ENCODE measurements around the gene CCT8.
A peak's percentile ranks its signal among the peaks of the same experiment; 100 is the strongest.

The CCT8 gene

GRCh38 chr21:29075706-29076466, 2.4 kb upstream of the CCT8 start:
- Mint-ChIP-seq H3K27ac (no peak overlapping the region), H3K9me3 (peaks cover 4% of the 10 kb centered on the region), H3K36me3 (ENCODE audit: low read depth) (no peaks in the 10 kb centered on the region), H3K4me1 (peaks cover 29% of the 10 kb centered on the region), H3K27me3 (ENCODE audit: low read depth, poor library complexity) (no peaks in the 10 kb centered on the region), H3K4me3 (no peak overlapping the region)
- DNase-seq = no peak
- TF ChIP-seq, protein P1, sequence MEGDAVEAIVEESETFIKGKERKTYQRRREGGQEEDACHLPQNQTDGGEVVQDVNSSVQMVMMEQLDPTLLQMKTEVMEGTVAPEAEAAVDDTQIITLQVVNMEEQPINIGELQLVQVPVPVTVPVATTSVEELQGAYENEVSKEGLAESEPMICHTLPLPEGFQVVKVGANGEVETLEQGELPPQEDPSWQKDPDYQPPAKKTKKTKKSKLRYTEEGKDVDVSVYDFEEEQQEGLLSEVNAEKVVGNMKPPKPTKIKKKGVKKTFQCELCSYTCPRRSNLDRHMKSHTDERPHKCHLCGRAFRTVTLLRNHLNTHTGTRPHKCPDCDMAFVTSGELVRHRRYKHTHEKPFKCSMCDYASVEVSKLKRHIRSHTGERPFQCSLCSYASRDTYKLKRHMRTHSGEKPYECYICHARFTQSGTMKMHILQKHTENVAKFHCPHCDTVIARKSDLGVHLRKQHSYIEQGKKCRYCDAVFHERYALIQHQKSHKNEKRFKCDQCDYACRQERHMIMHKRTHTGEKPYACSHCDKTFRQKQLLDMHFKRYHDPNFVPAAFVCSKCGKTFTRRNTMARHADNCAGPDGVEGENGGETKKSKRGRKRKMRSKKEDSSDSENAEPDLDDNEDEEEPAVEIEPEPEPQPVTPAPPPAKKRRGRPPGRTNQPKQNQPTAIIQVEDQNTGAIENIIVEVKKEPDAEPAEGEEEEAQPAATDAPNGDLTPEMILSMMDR (IDR thresholded peaks at IDR 0.05) = no peak

GRCh38 chr21:29074783-29075182, 1.3 kb upstream of the CCT8 start:
- TF ChIP-seq, protein P1 (IDR thresholded peaks at IDR 0.05) = no peak
- Mint-ChIP-seq H3K27ac (no peak overlapping the region), H3K27me3 (ENCODE audit: low read depth, poor library complexity) (no peaks in the 10 kb centered on the region), H3K36me3 (ENCODE audit: low read depth) (peaks cover 4% of the 10 kb centered on the region), H3K4me3 (peak overlapping the region; percentile 78), H3K4me1 (peaks cover 29% of the 10 kb centered on the region), H3K9me3 (peaks cover 4% of the 10 kb centered on the region)
- DNase-seq = no peak

GRCh38 chr21:29074007-29074376, 544 bp upstream of the CCT8 start:
- peak overlapping the region; percentile 100 for H3K4me3 Mint-ChIP-seq

GRCh38 chr21:29072873-29073221, 601 bp downstream of the CCT8 start:
- Mint-ChIP-seq H3K9me3 (peaks cover 4% of the 10 kb centered on the region), H3K4me3 (peak overlapping the region; percentile 100), H3K27me3 (ENCODE audit: low read depth, poor library complexity) (no peaks in the 10 kb centered on the region), H3K4me1 (peaks cover 29% of the 10 kb centered on the region), H3K27ac (peak overlapping the region; percentile 100), H3K36me3 (ENCODE audit: low read depth) (peaks cover 18% of the 10 kb centered on the region)
- TF ChIP-seq, protein P1 (IDR thresholded peaks at IDR 0.05) = no peak
- DNase-seq = no peak

More at GRCh38 chr21:29074007-29074376, 544 bp upstream of the CCT8 start:
- TF ChIP-seq, protein P1 (IDR thresholded peaks at IDR 0.05) = no peak
- H3K36me3 Mint-ChIP-seq (ENCODE audit: low read depth) = peaks cover 11% of the 10 kb centered on the region
- no peaks in the 10 kb centered on the region for H3K27me3 Mint-ChIP-seq (ENCODE audit: low read depth, poor library complexity)
- peak overlapping the region; percentile 100 for H3K27ac Mint-ChIP-seq
- peaks cover 4% of the 10 kb centered on the region for H3K9me3 Mint-ChIP-seq
- peaks cover 29% of the 10 kb centered on the region for H3K4me1 Mint-ChIP-seq
- no peak for DNase-seq

- H3K4me3 Mint-ChIP-seq = no peak overlapping the region
- H3K27ac Mint-ChIP-seq = no peak overlapping the region
- H3K9me3 Mint-ChIP-seq = no peaks in the 10 kb centered on the region
- no peak for DNase-seq
- TF ChIP-seq, protein P1 (IDR thresholded peaks at IDR 0.05) = no peak
- H3K4me1 Mint-ChIP-seq = no peaks in the 10 kb centered on the region
- H3K36me3 Mint-ChIP-seq (ENCODE audit: low read depth) = peaks cover 83% of the 10 kb centered on the region
- H3K27me3 Mint-ChIP-seq (ENCODE audit: low read depth, poor library complexity) = no peaks in the 10 kb centered on the region
Measured at GRCh38 chr21:29064850-29065481, 8.5 kb downstream of the CCT8 start.
